DMS114 treated with DMSO at 0.1 percent for 48 hours (cell line): ENCODE measurements around the gene KBTBD13.
"Not testable (repeated sequence)": the region's sequence is repeated elsewhere in the genome, so short reads cannot be mapped to it uniquely, and the experiment has no call there.

Source experiments
- DNase-seq: peaks from one replicate; lab custom pipeline; 2025; ENCODE audit not compliant: unreplicated experiment; lab: John Stamatoyannopoulos, UW

KBTBD13 gene

GRCh38 chr15:65087873-65088642 lies 11.5 kb downstream of the KBTBD13 start:
- no peak for DNase-seq

- no peak for DNase-seq
Measured at GRCh38 chr15:65088643-65089021, 12.1 kb downstream of the KBTBD13 start.

GRCh38 chr15:65089206-65089824 lies 12.8 kb downstream of the KBTBD13 start:
- no peak for DNase-seq

- no peak for DNase-seq
Measured at GRCh38 chr15:65091946-65092770, 15.6 kb downstream of the KBTBD13 start.

- DNase-seq: no peak
Measured at GRCh38 chr15:65092911-65093792, 16.6 kb downstream of the KBTBD13 start.

GRCh38 chr15:65093793-65094170 lies 17.2 kb downstream of the KBTBD13 start:
- DNase-seq: not testable (repeated sequence)

- no peak for DNase-seq
Measured at GRCh38 chr15:65094294-65094995, 17.9 kb downstream of the KBTBD13 start.

GRCh38 chr15:65095011-65095746 lies 18.6 kb downstream of the KBTBD13 start:
- DNase-seq: no peak

- no peak for DNase-seq
Measured at GRCh38 chr15:65095747-65096104, 19.2 kb downstream of the KBTBD13 start.

- no peak for DNase-seq
Measured at GRCh38 chr15:65096481-65097385, 20.2 kb downstream of the KBTBD13 start.

GRCh38 chr15:65097651-65098263 lies 21.2 kb downstream of the KBTBD13 start:
- no peak for DNase-seq

- DNase-seq: no peak
Measured at GRCh38 chr15:65099336-65099735, 22.8 kb downstream of the KBTBD13 start.

- DNase-seq: not testable (repeated sequence)
Measured at GRCh38 chr15:65099801-65100200, 23.3 kb downstream of the KBTBD13 start.

- DNase-seq: no peak
Measured at GRCh38 chr15:65100442-65100841, 23.9 kb downstream of the KBTBD13 start.

GRCh38 chr15:65101411-65101890 lies 24.9 kb downstream of the KBTBD13 start:
- DNase-seq: no peak

- no peak for DNase-seq
Measured at GRCh38 chr15:65101891-65102708, 25.6 kb downstream of the KBTBD13 start.

- DNase-seq: no peak
Measured at GRCh38 chr15:65102912-65103311, 26.4 kb downstream of the KBTBD13 start.
